Stimulated activated CD4-positive, alpha-beta T cell treated with anti-CD3 and anti-CD28 coated beads, Interleukin-15, amount 100 ng/mL, for 1 hour (primary cell): Measurements from ENCODE around the gene PERCC1.
"Not testable (repeated sequence)": the region's sequence is repeated elsewhere in the genome, so short reads cannot be mapped to it uniquely, and the experiment has no call there.

Experiments used
- DNase-seq, 2 donors: peaks; one replicate each; pipeline ENCODE4 v3.0.0-alpha.2; 2020; ENCODE audit warnings: low read depth in 1 of 2, low spot score in 1 of 2

Gene PERCC1

DNA sequence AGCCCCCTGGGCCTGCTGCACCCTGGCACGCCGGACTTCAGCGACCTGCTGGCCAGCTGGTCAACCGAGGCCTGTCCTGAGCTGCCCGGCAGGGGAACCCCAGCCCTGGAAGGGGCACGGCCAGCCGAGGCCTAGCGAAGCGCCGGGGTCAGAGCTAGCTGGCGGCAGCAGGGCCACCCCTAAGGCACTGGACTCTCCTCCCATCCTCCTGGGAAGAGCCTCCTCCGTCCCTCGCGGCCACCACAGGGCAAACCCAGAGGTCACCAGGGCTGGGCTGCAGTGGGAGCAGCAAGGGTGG lies 2.3 kb downstream of the PERCC1 start:
- no peak for DNase-seq

DNA sequence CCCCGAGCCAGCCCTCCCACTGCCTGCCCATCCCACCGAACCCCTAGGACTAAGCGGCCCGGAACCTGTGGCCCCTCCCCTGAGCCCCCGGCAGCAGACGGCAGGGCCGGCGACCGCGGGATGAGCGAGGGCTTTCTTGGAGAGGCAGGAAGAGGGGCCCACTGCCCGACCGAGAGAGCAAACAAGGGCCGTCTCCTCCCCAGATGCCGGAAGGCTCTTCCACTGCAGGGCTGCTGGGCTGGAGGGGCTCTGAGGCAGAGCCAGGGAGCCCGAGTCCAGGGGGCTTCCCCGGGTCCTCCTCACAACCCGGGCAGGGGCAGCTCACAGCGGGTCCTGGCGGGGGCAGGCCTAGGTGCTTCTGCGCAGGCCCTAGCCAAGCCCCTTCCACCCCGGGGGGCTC lies 2.9 kb downstream of the PERCC1 start:
- DNase-seq: no peak

DNA sequence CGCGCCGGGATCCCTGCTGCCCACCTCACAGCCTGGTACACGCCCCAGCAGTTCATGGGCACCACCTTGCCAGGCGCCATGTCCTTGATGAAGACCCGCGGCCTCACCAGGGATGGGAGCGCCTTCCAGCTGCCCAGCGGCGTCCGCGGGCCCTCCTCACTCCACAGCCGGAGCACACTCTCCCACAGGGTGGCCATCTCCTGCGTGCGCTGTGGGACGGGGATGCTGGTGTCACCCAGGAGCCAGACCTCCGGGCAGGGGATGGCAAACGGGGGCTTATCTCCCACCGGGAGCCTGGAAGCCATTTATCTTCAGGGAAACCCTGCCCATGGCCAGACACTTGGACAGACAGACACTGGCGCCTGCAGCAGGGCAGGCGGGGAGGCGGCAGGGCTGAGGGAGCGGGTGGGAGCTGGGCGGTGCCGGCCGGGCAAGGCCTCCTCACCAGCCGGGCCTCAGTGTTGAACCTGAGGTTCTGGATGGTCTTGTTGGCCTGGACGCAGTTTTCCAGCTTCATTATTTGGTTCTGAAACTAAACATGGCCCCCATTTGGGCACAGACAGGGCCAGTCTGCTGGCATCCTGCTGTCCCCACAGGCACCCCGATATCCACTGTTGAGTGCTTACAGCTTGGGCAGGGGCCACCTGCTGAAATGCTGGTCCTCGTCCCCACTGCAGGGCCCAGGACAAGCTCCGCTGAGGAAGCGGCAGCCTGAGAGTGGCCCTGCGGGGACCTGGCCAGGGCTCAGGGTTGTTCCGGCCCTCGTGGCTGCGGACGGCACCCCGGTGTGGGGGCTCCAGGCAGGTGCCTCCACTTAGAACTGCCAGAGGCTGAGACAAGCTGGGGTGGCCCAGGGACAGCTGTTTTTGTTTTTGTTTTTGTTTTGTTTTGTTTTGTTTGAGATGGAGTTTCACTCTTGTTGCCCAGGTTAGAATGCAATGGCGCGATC lies 4.0 kb downstream of the PERCC1 start:
- no peak for DNase-seq

DNA sequence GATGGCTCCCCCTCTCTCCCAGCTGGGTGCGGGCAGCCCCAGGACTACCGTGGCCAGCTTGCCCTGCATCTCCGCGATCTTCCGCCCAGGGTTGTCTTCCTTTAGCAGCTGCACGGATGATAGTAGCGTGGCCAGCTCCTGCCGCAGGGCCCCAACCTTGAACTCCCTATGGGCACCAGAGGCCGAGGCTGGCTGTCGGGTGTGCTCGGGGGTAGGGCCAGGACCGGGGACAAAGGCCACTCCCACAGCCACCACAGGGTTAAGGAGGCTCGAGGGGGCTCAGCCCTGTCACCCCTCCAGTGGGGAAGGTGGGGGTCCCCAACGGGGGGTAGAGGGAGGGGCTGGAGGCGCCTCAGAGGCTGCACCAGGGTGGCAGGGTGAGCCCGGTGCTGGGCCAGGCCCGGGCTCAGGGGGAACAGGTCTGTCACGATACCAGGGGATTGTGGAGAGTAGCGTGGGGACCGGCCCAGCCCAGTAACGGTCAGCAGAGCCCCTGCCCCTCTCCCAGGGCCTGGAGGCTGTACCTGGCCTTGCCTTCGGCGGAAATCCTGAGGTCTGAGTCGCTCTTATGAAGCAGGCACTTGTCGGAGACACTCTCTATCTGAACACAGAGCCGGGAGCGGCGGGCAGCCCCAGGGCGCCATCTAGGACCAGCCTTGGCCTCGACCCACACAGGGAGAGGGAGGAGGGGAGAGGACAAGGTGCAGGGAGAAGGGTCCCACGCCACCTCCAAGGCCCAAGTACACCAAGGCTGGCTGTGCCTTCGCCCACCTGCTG lies 5.2 kb downstream of the PERCC1 start:
- no peak for DNase-seq

DNA sequence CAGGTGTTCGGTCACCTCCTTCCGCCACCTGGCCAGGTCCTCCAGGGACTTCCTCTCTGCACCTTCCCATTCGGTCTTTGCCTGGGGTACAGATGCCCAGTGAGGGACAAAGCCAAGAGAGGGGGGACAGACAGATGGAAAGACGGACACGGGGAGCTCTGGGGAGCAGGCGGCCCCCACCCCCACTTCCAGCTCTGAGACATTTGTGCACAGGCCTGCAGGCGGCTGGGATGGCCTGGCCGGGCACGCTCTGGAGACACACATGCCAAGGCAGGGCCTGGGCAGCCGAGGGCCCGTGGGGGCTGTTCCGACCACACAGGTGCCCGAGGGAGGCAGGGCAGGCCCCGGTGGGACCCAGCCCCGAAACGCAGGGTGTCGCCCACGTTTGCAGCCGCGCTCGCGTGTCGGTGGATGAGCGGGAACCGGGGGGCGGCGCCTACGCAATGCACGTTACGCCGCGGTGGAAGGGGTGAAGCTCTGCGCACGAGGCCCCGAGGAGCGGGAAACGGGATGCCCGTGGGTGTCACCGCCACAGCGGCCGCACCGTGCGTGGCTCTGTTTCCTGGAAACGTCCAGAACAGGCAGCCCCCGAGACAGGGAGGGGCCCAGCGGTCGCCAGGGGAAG lies 6.0 kb downstream of the PERCC1 start:
- DNase-seq: no peak

DNA sequence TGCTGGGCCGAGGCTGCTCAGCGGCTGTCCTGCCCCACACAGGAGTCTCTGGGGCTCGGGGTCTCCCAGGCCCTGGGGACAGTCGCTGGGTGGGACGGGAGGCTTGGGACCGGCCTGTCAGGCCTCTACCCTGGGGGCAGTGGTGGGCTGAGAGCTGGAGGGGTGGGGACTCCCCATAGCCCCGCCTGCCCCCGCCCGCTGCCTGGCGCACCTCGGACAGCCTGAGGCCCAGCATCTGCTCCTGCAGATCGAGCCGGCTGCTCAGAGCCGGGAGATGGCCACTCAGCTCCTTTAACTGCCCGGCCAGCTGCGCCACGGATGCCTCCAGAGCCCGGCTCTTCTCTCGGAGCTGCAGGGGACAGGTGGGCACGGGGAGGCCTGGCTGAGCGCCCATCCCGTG lies 6.7 kb downstream of the PERCC1 start:
- DNase-seq: no peak

DNA sequence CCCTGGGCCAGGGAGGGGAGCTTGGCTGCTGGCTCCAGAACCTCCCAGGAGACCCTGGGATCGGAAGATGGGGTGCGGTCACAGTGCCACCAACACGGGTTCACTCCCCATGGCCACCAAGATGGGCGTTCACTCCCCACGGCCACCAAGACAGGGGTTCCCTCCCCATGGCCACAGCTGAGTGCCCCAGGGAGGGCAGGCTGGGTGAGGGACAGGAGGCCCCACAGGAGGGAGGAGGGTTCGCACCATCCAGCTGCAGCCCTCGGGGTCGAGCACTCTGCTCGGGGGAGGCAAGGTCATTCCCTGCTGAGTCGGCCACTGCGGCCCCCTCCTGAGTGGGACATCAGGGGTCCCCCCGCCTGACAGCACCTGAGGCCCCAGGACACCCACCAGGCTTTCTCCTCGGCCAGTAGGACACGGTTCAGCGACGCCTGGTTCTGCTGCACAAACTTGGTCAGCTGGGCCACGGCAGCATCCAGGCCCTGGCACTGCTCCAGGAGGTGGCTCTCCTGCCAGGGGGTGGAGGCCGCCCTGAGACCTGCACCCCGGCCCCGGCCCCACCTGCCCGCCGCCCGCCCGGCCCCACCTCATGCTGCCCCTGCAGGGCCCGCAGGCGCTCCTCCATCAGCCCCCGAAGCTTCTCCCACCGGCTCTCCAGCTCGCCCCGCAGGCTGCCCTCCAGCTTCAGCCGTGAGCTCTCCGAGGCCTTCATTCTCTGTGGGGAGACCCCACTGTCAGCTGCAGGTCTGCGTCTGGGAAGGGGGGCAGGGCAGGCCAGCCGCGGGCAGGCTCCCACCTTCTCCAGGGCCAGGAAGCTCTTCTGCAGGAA lies 7.6 kb downstream of the PERCC1 start:
- no peak for DNase-seq

DNA sequence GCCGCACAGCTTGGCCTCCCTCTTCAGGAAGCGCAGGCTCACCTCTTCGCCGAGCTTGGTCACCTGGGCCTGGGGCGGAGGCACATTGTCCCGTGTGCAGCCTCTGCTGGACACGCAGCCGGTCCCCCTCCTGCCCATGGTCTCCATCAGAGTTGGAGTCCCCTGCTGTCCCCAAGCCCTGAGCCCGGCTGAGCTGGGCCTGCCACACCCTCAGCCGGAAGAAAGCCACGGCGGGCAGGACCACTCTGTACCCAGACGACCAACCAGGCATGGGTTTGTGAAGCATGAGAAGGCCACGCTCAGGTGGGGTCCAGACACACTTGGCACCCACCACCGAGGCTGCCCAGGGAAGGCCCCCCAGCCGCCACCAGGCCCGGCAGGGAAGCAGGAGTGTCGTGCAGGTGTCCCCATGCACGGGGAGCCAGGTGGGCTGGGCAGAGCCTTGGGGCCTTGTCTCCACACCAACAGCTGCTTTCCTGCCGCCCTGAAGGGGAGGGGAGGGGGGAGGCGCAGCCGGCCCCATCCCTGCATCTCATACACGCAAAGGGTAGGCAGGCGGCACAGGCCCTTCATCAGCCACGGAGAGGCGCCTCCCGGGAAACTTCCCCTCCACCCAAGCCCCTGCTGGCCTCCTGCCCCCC lies 8.3 kb downstream of the PERCC1 start:
- DNase-seq: no peak

DNA sequence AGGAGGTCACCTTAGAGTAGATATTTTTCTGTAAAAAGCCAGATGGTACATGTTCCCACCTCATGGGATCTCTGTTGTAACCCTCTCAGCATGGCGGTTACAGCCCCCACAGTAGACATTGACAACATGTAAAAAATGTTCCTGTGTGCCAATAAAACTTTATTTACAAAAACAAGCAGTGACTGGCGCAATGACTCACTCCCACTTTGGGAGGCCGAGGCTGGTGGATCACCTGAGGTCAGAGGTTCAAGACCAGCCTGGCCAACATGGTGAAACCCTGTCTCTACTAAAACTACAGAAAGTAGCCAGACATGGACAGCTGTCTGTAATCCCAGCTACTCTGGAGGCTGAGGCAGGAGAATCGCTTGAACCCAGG lies 8.8 kb downstream of the PERCC1 start:
- DNase-seq: not testable (repeated sequence)

DNA sequence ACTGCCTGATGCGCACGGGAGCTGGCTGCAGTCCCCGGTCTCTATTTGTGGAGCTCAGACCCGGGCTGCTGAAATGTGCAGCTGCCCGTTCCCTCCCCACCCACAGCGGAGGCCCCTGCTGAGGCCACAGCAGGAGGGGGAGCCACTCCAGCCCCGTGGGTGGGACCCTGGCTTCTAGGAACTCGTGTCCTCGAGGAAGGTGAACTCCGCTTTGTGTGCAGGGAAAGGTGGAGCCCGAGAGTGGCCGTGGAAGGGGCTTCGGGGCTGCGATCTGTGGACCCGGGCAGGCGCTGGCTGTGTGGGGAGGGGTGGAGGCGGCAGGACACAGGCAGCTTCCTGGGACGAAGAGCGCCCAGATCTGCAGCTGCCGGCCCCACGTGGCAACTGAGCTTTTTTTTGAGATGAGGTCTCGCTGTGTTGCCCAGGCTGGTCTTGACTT lies 10.5 kb downstream of the PERCC1 start:
- DNase-seq: no peak

DNA sequence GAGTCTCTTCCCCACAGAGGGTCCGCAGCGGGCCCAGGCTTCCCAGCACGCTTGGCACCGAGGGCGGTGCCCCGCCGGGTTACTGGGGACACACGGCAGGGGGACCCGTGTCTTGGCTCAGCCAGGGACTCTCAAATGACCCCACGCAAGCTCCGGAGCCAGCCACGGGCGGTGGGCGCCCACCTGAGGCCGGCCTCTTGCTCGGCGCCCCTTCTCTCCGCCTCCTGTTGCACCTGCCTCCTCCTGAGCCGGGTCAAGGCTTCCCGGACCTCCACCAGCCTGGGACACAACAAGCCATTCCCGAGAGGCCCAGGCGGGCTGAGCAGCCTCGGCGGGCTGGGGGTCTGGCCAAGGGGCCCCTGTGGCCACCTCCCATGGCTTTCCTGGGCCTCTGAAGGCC lies 11.8 kb downstream of the PERCC1 start:
- no peak for DNase-seq

DNA sequence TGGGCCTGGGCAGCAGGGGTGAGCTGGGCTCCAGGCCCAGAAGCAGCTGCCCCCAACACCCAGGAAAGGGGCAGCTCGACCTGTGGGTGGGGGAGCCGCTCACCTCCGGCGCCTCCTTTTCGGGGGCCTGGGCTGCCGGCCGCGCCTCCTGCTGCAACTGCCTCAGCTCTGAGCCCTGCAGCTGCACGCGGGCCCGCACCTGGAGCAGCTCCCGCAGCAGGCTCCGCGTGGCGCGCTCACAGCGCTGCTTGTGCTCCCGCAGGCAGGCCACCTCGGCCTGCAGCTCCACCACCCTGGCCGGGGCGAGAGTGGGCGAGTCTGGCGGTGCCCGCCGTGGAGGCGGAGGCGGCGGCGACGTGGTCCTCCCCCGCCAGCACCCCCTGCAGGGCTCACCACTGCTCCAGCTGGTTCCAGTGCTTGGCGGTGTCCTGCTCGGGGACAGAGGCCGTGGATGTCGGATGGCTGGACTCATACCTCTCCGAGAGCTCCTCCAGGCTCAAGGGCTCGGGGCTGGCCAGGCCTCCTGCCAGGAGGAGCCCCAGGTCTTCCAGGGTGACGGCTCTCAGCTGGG lies 12.6 kb downstream of the PERCC1 start:
- DNase-seq: no peak

DNA sequence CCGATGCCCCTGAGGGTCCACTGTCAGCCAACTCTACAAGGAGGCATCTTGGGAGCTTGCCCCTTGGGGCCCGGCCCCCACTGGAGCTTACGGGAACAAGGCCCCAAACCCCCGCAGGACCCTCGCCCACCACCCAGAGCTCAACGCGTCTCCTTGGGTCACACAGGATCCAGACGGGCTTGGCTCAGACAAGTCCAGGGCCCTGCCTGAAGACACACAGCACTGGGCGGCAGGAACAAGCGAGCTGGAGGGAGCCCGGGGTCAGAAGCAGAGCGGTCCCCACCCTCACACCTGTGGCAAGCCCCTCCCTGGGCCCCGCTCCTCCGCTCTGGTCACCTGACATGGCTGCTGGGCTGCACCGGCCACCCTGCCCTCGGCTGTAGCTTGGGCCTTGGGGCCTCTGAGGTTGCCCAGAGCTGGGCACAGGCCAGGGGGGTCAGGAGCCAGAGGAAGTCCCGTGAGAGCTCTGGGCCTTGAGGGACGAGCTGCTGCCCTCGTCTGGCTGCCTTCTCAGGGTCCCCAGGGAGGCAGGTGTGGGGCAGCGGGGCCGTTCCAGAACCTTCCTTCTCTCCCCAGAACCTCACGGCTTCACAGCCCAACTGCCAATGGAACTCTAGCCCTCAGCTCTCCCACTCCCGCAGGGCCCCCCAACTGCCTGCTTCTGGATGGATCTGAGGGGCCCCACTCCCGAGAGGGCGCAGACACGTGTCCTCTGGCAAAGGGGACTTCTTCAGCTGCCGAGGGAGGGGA lies 13.3 kb downstream of the PERCC1 start, which contains the start of gene CCDC154:
Gene CCDC154, minus strand, starts transcription at position 577 of the 750 bp plus-strand sequence. Its CDS starts 234 bp downstream, at position 343.
- no peak for DNase-seq

DNA sequence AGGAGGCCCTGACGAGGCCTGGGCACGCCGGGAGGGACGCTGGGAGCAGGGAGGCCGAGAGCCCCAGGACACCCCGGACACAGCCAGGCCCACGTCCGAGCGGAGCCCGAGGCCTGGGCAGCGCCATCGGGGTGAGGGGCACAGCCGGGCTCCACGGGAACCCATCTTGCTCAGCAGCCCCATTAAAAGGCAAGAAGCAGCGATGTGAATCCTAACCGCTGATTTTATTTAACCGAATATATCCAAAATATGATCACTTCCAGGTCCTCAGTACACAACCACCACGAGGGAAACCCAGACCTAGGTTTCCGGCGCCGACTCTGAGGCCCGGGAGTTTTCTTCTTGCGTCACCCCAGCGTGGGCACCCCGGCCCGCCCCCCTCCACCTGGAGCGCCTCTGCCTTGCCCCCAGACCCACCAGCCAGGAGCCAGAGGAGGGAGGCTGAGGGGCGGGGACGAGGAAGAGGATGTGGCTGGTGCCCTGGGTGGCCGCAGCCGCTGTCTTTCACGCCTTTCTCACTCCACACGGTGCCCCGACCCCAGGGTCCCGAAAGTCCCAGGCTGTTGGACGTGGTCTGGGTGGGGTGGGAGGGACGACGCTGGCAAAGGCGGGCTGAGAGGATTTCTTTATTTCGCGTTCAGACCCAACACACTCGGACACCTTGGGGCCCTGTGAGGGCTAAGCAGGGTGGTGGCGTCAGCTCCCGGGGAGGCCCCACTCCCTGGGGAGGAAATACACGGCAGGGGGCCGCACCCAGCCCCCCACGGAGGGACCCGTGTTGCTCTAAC lies 14.0 kb downstream of the PERCC1 start:
- DNase-seq: no peak

DNA sequence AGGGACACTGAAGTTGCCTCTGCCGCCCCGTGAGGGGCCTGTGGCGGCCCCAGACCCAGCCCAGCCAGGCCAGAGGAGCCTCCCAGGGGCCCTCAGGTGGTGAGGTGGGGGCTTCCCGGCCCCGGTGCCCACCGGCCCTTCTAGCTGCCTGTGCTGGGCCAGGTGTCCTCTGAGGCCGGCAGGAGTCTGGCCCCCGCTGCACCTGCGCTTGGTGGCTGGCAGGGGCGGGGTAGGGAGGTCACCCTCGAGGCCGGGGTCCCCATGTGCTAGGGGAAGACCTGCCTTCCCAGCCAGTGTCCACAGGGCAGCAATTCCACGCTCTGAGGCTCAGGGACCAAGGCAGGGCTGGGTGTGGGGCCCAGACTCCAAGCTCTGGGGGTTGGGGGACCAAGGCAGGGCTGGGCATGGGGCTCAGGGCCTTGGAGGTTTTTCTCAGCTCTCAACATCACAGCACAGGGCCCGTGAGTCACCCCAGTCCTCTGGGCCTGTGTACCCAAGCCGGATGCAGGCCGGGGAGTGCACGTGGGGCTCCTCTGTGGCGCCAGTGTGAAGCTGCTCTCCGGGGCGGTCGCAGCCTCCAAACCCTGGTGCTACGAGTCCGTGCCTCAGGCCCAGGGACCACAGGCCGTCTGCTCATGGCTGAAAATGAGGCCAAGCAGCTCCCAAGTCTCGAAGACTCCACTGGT lies 14.8 kb downstream of the PERCC1 start:
- DNase-seq: no peak

DNA sequence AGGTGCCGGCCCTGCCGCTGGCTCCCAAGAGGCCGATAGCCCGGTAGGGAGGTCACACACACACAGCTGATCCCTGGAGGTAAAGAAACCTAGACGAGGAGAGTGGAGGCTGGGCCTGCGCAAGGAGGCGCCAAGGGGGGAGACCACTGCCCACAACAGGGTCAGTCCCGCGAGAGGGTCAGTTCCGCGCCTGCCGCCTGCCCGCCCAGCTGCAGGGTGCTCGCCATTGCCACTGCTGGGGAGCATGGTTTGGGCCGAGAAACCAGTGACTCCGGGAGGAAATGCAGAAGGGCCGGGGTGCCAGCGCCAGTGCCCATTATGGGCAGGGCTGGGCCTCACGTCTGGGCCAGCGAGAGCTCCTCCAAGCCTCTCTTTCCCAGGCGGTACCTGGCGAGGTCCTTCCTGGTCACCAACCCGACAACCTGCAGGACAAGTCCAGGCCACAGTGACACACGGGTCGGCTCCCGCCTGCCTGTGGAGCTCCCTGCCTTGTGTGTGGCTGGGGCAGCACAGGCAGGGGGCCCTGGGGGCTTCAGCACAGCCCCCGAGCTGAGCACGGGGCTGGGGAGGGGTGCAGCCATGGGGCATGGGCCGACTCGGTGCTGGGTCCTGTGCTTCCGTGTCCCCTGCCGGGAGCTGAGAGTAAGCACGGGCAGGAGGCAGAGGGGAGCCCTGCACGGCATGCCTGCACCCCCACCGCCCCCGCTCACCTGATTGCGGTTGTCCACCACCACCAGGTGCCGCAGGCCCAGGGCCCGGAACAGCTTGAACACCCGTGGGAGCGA lies 15.6 kb downstream of the PERCC1 start:
- DNase-seq: no peak

DNA sequence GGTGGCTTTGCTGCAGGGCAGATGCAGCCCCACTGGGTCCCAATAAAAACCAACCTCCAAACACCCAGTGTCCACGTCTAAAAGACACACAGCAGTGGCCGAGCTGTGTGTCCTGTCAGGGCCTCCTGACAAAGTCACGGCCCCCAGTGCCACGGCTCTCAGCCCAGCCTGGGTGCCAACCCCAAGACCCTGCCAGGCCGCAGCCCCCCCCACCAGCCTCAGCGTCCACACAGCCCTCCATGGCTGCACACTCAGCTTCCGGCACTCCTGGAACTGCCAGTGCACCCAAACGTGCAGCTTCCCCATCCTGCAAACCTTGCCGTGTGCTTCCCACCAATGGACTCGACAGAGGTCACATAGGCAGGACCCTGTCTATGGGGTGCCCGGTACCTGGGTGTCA lies 17.1 kb downstream of the PERCC1 start:
- DNase-seq: no peak
